Psoas muscle (tissue), 8 donors: ENCODE results near the gene OPN4. TPM values are rescaled to one million over a fixed set of nuclear protein-coding genes. Genes with fewer than 3 reads are reported as not detected.

Experiments used
- ATAC-seq, 4 donors: fragments of 200-7000 bp; cut with Tn5 transposase; one replicate each; pipeline ENCODE4 v1.9.1; 2020; ENCODE audit warnings: moderate library complexity in 3 of 4, mild to moderate bottlenecking in 2 of 4
- DNase-seq, 2 donors: peaks; one replicate each; pipeline ENCODE4 v3.0.0-alpha.2; 2020
- H3K27ac ChIP-seq: fragments of 200-600 bp; one replicate; pipeline ENCODE4 v1.8.0; 2022
- H3K27me3 ChIP-seq, 3 donors: fragments of 200-600 bp in 1 of 3; one replicate each; pipeline versions ENCODE4 v1.6.1 to v1.8.0; 2013 to 2022; ENCODE audit warnings: low read length in 2 of 3, mild to moderate bottlenecking in 2 of 3, moderate library complexity in 1 of 3; ENCODE audit not compliant: insufficient read depth in 3 of 3
- H3K36me3 ChIP-seq, 2 donors: fragments of 200-600 bp in 1 of 2; one replicate each; pipeline versions ENCODE4 v1.6.1 to v1.8.0; 2013 to 2022; ENCODE audit warnings: low read depth in 1 of 2, mild to moderate bottlenecking in 1 of 2, moderate library complexity in 1 of 2; ENCODE audit not compliant: insufficient read depth in 1 of 2
- H3K4me1 ChIP-seq: fragments of 200-600 bp; one replicate; pipeline ENCODE4 v1.8.0; 2022
- H3K4me3 ChIP-seq: fragments of 200-600 bp; one replicate; pipeline ENCODE4 v1.8.0; 2022; ENCODE audit warnings: mild to moderate bottlenecking
- H3K9me3 ChIP-seq: fragments of 200-600 bp; one replicate; pipeline ENCODE4 v1.8.0; 2022
- CTCF ChIP-seq: fragments of 200-600 bp; IDR thresholded peaks from one replicate; pipeline ENCODE4 v1.8.0; 2022; ENCODE audit warnings: antibody characterized with exemption
- WGBS, 3 donors: extraction: QIAGEN DNeasy Blood & Tissue Kit; methylation state at CpG; one replicate each; pipeline versions ENCODE4 v1.1.6 to v1.1.7; 2013; 5-methylcytosine and 5-hydroxymethylcytosine counted together
- intact Hi-C, 2 donors: fragments of 100-400 bp; cut with DNase I; formaldehyde crosslinking; loops; one replicate each; pipeline versions ENCODE4 v1.11.0 to v1.14.2; 2022
- polyA plus RNA-seq, 3 donors: library from polyadenylated mRNA; stranded (reverse); fragments of 200-250 nt; gene quantifications; one replicate each; pipeline ENCODE4 v1.2.3, GENCODE V29; 2013
- total RNA-seq, 4 donors: library from RNA; stranded (reverse); fragmentation: NEBNext Ultra II Directional in 2 of 4; extraction: Animal tissue kit (Norgen Biotek cat#: 25700) in 2 of 4; gene quantifications; one replicate each; pipeline versions ENCODE4 v1.2.1 to v1.2.4, GENCODE V29; 2021 to 2023
- donor health status: healthy with polysubstance abuse.
- donor health status: DM: no; HTN: no; CAD: no; lungs with moderate emphysema.
- donor health status: Bipolar disorder and iron deficiency.
- donor health status: healthy.
- donor health status: DM: yes; HTN: yes; CAD: no.
- donor health status: DM: no; HTN: no; CAD: no.
- donor health status: DM: no; HTN: no; CAD: no.
- donor health status: DM: yes; HTN: yes; CAD: no.

The OPN4 gene
- total and polyA plus RNA-seq, 7 donors = 0.12 to 0.49 (median 0.23) TPM

- Histone ChIP-seq H3K9me3 (no peaks in the 10 kb centered on the region), H3K4me3 (no peak overlapping the region), H3K4me1 (peaks cover 19% of the 10 kb centered on the region), H3K27me3 (no peaks in the 10 kb centered on the region), H3K36me3 (no peaks in the 10 kb centered on the region), H3K27ac (peak overlapping the region; percentile 24)
- intact Hi-C loops = no loop called here
- ATAC-seq (peak in 3 of 4 donors; percentile 4 to 9 (median 5)), DNase-seq (no peak)
- 49 to 64% (median 63%) methylated on average over 17 of the region's 17 CpGs for WGBS, 3 donors
- no peak for TF ChIP-seq CTCF
Observed at GRCh38 chr10:86649471-86650150, 4.7 kb upstream of the OPN4 start.

- 87 to 93% (median 88%) methylated on average over 6 to 8 of the region's 8 CpGs for WGBS, 3 donors
- intact Hi-C loops = no loop called here
- DNase-seq = no peak
- Histone ChIP-seq H3K27ac (no peak overlapping the region), H3K36me3 (no peaks in the 10 kb centered on the region), H3K27me3 (no peaks in the 10 kb centered on the region), H3K4me1 (peaks cover 19% of the 10 kb centered on the region), H3K4me3 (no peak overlapping the region), H3K9me3 (no peaks in the 10 kb centered on the region)
- ATAC-seq = no peak
- TF ChIP-seq CTCF = no peak
Observed at GRCh38 chr10:86650151-86650550, 4.2 kb upstream of the OPN4 start.

GRCh38 chr10:86651021-86651471, 3.3 kb upstream of the OPN4 start:
- H3K27ac ChIP-seq = no peak overlapping the region
- ATAC-seq = no peak
- DNase-seq = no peak
- H3K27me3 ChIP-seq = no peaks in the 10 kb centered on the region
- 80 to 93% (median 87%) methylated on average over 8 of the region's 8 CpGs for WGBS, 3 donors
- peaks cover 19% of the 10 kb centered on the region for H3K4me1 ChIP-seq
- no peaks in the 10 kb centered on the region for H3K9me3 ChIP-seq
- no peak for TF ChIP-seq CTCF
- H3K36me3 ChIP-seq = no peaks in the 10 kb centered on the region
- no peak overlapping the region for H3K4me3 ChIP-seq
- intact Hi-C loops = no loop called here

GRCh38 chr10:86651631-86652331, 2.6 kb upstream of the OPN4 start:
- H3K4me1 ChIP-seq = peaks cover 19% of the 10 kb centered on the region

More at GRCh38 chr10:86651631-86652331, 2.6 kb upstream of the OPN4 start:
- 85 to 88% (median 86%) methylated on average over 16 of the region's 16 CpGs for WGBS, 3 donors
- no peak overlapping the region for H3K27ac ChIP-seq
- DNase-seq (no peak), ATAC-seq (no peak)
- no peaks in the 10 kb centered on the region for H3K36me3 ChIP-seq
- H3K4me3 ChIP-seq = no peak overlapping the region
- H3K27me3 ChIP-seq = no peaks in the 10 kb centered on the region
- no peaks in the 10 kb centered on the region for H3K9me3 ChIP-seq
- no peak for TF ChIP-seq CTCF
- intact Hi-C loops = no loop called here
